Measurements from ENCODE around the gene INPP5A.
"Not testable (repeated sequence)": the region's sequence is repeated elsewhere in the genome, so short reads cannot be mapped to it uniquely, and the experiment has no call there.

The INPP5A gene

GRCh38 chr10:132565516-132566209, 28.1 kb downstream of the INPP5A start:
- no peak for DNase-seq

GRCh38 chr10:132566892-132567291, 29.3 kb downstream of the INPP5A start:
- DNase-seq, result no peak

- DNase-seq, result no peak
Observed at GRCh38 chr10:132570265-132570664, 32.7 kb downstream of the INPP5A start.

- DNase-seq, result no peak
Observed at GRCh38 chr10:132570771-132571649, 33.4 kb downstream of the INPP5A start.

GRCh38 chr10:132571650-132572544, 34.3 kb downstream of the INPP5A start:
- DNase-seq, result no peak

- no peak for DNase-seq
Observed at GRCh38 chr10:132572545-132572937, 35.0 kb downstream of the INPP5A start.

- DNase-seq, result not testable (repeated sequence)
Observed at GRCh38 chr10:132572946-132573345, 35.4 kb downstream of the INPP5A start.

GRCh38 chr10:132574288-132574687, 36.7 kb downstream of the INPP5A start:
- no peak for DNase-seq

GRCh38 chr10:132574783-132575319, 37.3 kb downstream of the INPP5A start:
- DNase-seq, result no peak

- no peak for DNase-seq
Observed at GRCh38 chr10:132575320-132576201, 38.0 kb downstream of the INPP5A start.

- DNase-seq, result no peak
Observed at GRCh38 chr10:132576671-132577349, 39.2 kb downstream of the INPP5A start.

- no peak for DNase-seq
Observed at GRCh38 chr10:132577350-132578003, 39.9 kb downstream of the INPP5A start.

- DNase-seq, result no peak
Observed at GRCh38 chr10:132578287-132578951, 40.8 kb downstream of the INPP5A start.

GRCh38 chr10:132579027-132579859, 41.7 kb downstream of the INPP5A start:
- no peak for DNase-seq

GRCh38 chr10:132580143-132580542, 42.6 kb downstream of the INPP5A start:
- DNase-seq, result no peak

GRCh38 chr10:132580617-132581016, 43.0 kb downstream of the INPP5A start:
- DNase-seq, result no peak

- DNase-seq, result no peak
Observed at GRCh38 chr10:132582137-132582536, 44.5 kb downstream of the INPP5A start.

GRCh38 chr10:132582771-132583170, 45.2 kb downstream of the INPP5A start:
- no peak for DNase-seq

GRCh38 chr10:132583456-132583855, 45.9 kb downstream of the INPP5A start:
- DNase-seq, result no peak

Measured in activated gamma-delta T cell (primary cell).